H9 (cell line): Measurements from ENCODE around the gene ESM1. TPM values are rescaled to one million over a fixed set of nuclear protein-coding genes. Genes with fewer than 3 reads are reported as not detected.

ENCODE experiments used
- DNase-seq: peaks from one replicate; pipeline ENCODE4 v3.0.0-alpha.2; 2017
- H2AFZ ChIP-seq: one replicate; pipeline ENCODE4 v1.6.1; 2013; ENCODE audit warnings: mild to moderate bottlenecking, low read length, control low read depth, moderate library complexity
- H2AK5ac ChIP-seq: 2 replicates; pipeline ENCODE4 v1.6.1; 2013; ENCODE audit warnings: low read length, control low read depth, mixed read lengths; ENCODE audit not compliant: insufficient read length
- H2BK120ac ChIP-seq: one replicate; pipeline ENCODE4 v1.6.1; 2013; ENCODE audit warnings: low read depth, mild to moderate bottlenecking, low read length, control low read depth, inconsistent platforms; ENCODE audit not compliant: poor library complexity, severe bottlenecking
- H2BK12ac ChIP-seq: 2 replicates; pipeline ENCODE4 v1.6.1; 2013; ENCODE audit warnings: low read length, control low read depth, mixed read lengths, low read depth; ENCODE audit not compliant: insufficient read length
- H2BK15ac ChIP-seq: 2 replicates; pipeline ENCODE4 v1.6.1; 2013; ENCODE audit warnings: low read depth, low read length, control low read depth
- H2BK20ac ChIP-seq: one replicate; pipeline ENCODE4 v1.6.1; 2013; ENCODE audit warnings: low read depth, mild to moderate bottlenecking, low read length, control low read depth, inconsistent platforms; ENCODE audit not compliant: poor library complexity, severe bottlenecking
- H2BK5ac ChIP-seq: 2 replicates; pipeline ENCODE4 v1.6.1; 2013; ENCODE audit warnings: low read length, control low read depth, mixed read lengths; ENCODE audit not compliant: insufficient read length
- H3K14ac ChIP-seq: 2 replicates; pipeline ENCODE4 v1.6.1; 2013; ENCODE audit warnings: low read length, control low read depth; ENCODE audit not compliant: insufficient read depth
- H3K18ac ChIP-seq: 2 replicates; pipeline ENCODE4 v1.6.1; 2013; ENCODE audit warnings: low read depth, mild to moderate bottlenecking, mixed read lengths, low read length, control low read depth; ENCODE audit not compliant: insufficient read length
- H3K23ac ChIP-seq: 2 replicates; pipeline ENCODE4 v1.6.1; 2013; ENCODE audit warnings: low read length, control low read depth, mixed read lengths, low read depth; ENCODE audit not compliant: insufficient read length
- H3K23me2 ChIP-seq: 2 replicates; pipeline ENCODE4 v1.6.1; 2013; ENCODE audit warnings: low read depth, mild to moderate bottlenecking, mixed read lengths, low read length, control low read depth; ENCODE audit not compliant: insufficient read length, poor library complexity, severe bottlenecking
- H3K27ac ChIP-seq: 2 replicates; pipeline ENCODE4 v1.5.1; 2013; ENCODE audit warnings: low read length, control low read depth, mixed read lengths, low read depth; ENCODE audit not compliant: insufficient read length
- H3K27me3 ChIP-seq: 2 replicates; pipeline ENCODE4 v1.6.1; 2013; ENCODE audit warnings: low read length, control low read depth, inconsistent platforms; ENCODE audit not compliant: insufficient read depth
- H3K4ac ChIP-seq: 2 replicates; pipeline ENCODE4 v1.6.1; 2013; ENCODE audit warnings: low read depth, mild to moderate bottlenecking, control low read depth, inconsistent platforms, low read length, moderate library complexity
- H3K4me1 ChIP-seq: 2 replicates; pipeline ENCODE4 v1.6.1; 2013; ENCODE audit warnings: low read length, control low read depth, inconsistent platforms; ENCODE audit not compliant: insufficient read depth
- H3K4me2 ChIP-seq: 2 replicates; pipeline ENCODE4 v1.6.1; 2013; ENCODE audit warnings: low read length, control low read depth, mixed read lengths; ENCODE audit not compliant: insufficient read length, insufficient read depth
- H3K56ac ChIP-seq: 2 replicates; pipeline ENCODE4 v1.6.1; 2013; ENCODE audit warnings: low read depth, mild to moderate bottlenecking, mixed read lengths, low read length, control low read depth; ENCODE audit not compliant: insufficient read length
- H3K79me1 ChIP-seq: 2 replicates; pipeline ENCODE4 v1.6.1; 2013; ENCODE audit warnings: low read depth, mild to moderate bottlenecking, moderate library complexity, low read length, control low read depth, inconsistent platforms; ENCODE audit not compliant: insufficient read depth, poor library complexity, severe bottlenecking
- H3K79me2 ChIP-seq: 2 replicates; pipeline ENCODE4 v1.6.1; 2013; ENCODE audit warnings: low read length, control low read depth, inconsistent platforms; ENCODE audit not compliant: insufficient read depth
- H3K9ac ChIP-seq: 2 replicates; pipeline ENCODE4 v1.6.1; 2013; ENCODE audit warnings: low read length, control low read depth, mixed read lengths; ENCODE audit not compliant: insufficient read length; ENCODE audit errors: extremely low read depth
- H3K9me3 ChIP-seq: one replicate; pipeline ENCODE4 v1.6.1; 2013; ENCODE audit warnings: low read depth, low read length, inconsistent platforms; ENCODE audit not compliant: control insufficient read depth
- H3T11ph ChIP-seq: one replicate; pipeline ENCODE4 v1.6.1; 2013; ENCODE audit warnings: mild to moderate bottlenecking, low read length, control low read depth, inconsistent platforms
- H4K20me1 ChIP-seq: one replicate; pipeline ENCODE4 v1.6.1; 2013; ENCODE audit not compliant: control insufficient read depth, insufficient read length, insufficient read depth
- H4K5ac ChIP-seq: 2 replicates; pipeline ENCODE4 v1.6.1; 2013; ENCODE audit warnings: low read depth, mild to moderate bottlenecking, mixed read lengths, low read length, control low read depth; ENCODE audit not compliant: insufficient read length
- H4K8ac ChIP-seq: replicated peaks from 2 replicates; pipeline ENCODE4 v1.6.1; 2013; ENCODE audit warnings: low read length, control low read depth, mixed read lengths, low read depth; ENCODE audit not compliant: insufficient read length
- H4K91ac ChIP-seq: 2 replicates; pipeline ENCODE4 v1.6.1; 2013; ENCODE audit warnings: low read depth, mild to moderate bottlenecking, moderate library complexity, mixed read lengths, low read length, control low read depth; ENCODE audit not compliant: insufficient read length
- H3K27ac Mint-ChIP-seq, 3 experiments: 2 replicates in 2 of 3; 3 replicates in 1 of 3; pipeline ENCODE4 v1.8.0; 2020 to 2021; ENCODE audit warnings: mixed read lengths in 3 of 3, mild to moderate bottlenecking in 1 of 3, moderate library complexity in 1 of 3
- H3K27me3 Mint-ChIP-seq: 2 replicates; pipeline ENCODE4 v1.8.0; 2021; ENCODE audit warnings: low read depth, mild to moderate bottlenecking, moderate library complexity, mixed read lengths
- H3K36me3 Mint-ChIP-seq, 3 experiments: 2 replicates in 2 of 3; 3 replicates in 1 of 3; pipeline ENCODE4 v1.8.0; 2020 to 2021; ENCODE audit warnings: low read depth in 3 of 3, mixed read lengths in 3 of 3; ENCODE audit not compliant: insufficient read depth in 1 of 3
- H3K4me1 Mint-ChIP-seq, 2 experiments: 2 replicates each; pipeline ENCODE4 v1.8.0; 2020; ENCODE audit warnings: mixed read lengths in 2 of 2
- H3K4me3 Mint-ChIP-seq, 2 experiments: 2 replicates in 1 of 2; 3 replicates in 1 of 2; pipeline ENCODE4 v1.8.0; 2020 to 2021; ENCODE audit warnings: mild to moderate bottlenecking in 2 of 2, mixed read lengths in 2 of 2, moderate library complexity in 1 of 2
- H3K9me3 Mint-ChIP-seq, 2 experiments: 2 replicates in 1 of 2; 3 replicates in 1 of 2; pipeline ENCODE4 v1.8.0; 2020; ENCODE audit warnings: mild to moderate bottlenecking in 2 of 2, mixed read lengths in 2 of 2, moderate library complexity in 1 of 2
- WGBS: extraction: QIAGEN DNeasy Blood & Tissue Kit; methylation state at CpG from one replicate; pipeline ENCODE4 v1.1.7; 2013; ENCODE audit warnings: missing lambda C conversion rate, low lambda C conversion rate, mixed read lengths; ENCODE audit not compliant: insufficient read length; ENCODE audit errors: extremely low coverage; 5-methylcytosine and 5-hydroxymethylcytosine counted together
- total RNA-seq: library from RNA; stranded (reverse); gene quantifications from 2 replicates; pipeline ENCODE4 v1.2.1, GENCODE V29; 2021
- TF ChIP-seq, protein P1 (sequence below): fragments of 200-600 bp; sonication (generic); conservative IDR thresholded peaks from 3 replicates; pipeline ENCODE4 v1.8.0; 2021; ENCODE audit warnings: antibody characterized with exemption, mild to moderate bottlenecking

ESM1 gene
- total RNA-seq, 1 experiment from 2014 or later = not detected

DNA sequence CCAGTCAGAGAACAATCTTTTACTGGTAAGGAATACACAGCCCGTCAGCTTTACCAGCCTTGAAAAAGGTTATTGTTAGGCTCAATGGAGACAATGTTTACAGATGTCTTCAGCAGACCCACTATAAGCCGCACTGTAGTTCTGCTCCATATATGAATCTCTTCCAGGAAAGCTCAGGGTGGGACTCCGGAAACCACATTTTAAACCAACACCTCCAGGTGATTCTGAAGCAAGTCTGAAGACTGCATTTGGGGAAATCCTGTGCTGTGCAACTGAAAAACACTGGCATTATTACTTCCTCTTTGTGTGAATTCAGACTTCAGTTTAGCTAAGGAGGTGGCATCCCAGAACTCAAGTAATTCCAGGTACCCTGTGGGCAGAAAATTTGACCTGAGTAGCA is 42.2 kb upstream of the ESM1 start:
- H3K27me3 Mint-ChIP-seq = peaks cover 2% of the 10 kb centered on the region; the same call in 1 of the 2 replicates
- H3K9me3 Mint-ChIP-seq = no peaks in the 10 kb centered on the region
- Histone ChIP-seq H2BK120ac (no peak overlapping the region), H3K9ac (no peak overlapping the region), H3K23ac (no peak overlapping the region), H3K56ac (no peak overlapping the region), H3K9me3 (no peaks in the 10 kb centered on the region), H2AFZ (no peak overlapping the region), H4K8ac (no peak overlapping the region), H3K79me2 (no peaks in the 10 kb centered on the region), H2BK20ac (no peak overlapping the region), H3K79me1 (no peaks in the 10 kb centered on the region), H3K14ac (no peak overlapping the region), H3K4me1 (no peaks in the 10 kb centered on the region), H4K91ac (no peak overlapping the region), H2BK15ac (no peak overlapping the region), H3K27me3 (no peaks in the 10 kb centered on the region), H2BK12ac (no peak overlapping the region), H2BK5ac (no peak overlapping the region), H3K18ac (no peak overlapping the region), H4K5ac (no peak overlapping the region), H3T11ph (no peak overlapping the region), H3K23me2 (no peaks in the 10 kb centered on the region), H3K4me2 (no peak overlapping the region), H3K4ac (no peak overlapping the region), H3K27ac (no peak overlapping the region), H4K20me1 (no peaks in the 10 kb centered on the region), H2AK5ac (no peak overlapping the region)
- H3K4me1 Mint-ChIP-seq = peaks cover 23 to 35% of the 10 kb centered on the region in 2 experiments
- no peak for DNase-seq
- H3K4me3 Mint-ChIP-seq = no peak overlapping the region
- H3K27ac Mint-ChIP-seq = no peak overlapping the region
- peaks cover 0 to 5% (median 0%) of the 10 kb centered on the region in 3 experiments; a peak in 3 of 7 replicates for H3K36me3 Mint-ChIP-seq
- TF ChIP-seq, protein P1, sequence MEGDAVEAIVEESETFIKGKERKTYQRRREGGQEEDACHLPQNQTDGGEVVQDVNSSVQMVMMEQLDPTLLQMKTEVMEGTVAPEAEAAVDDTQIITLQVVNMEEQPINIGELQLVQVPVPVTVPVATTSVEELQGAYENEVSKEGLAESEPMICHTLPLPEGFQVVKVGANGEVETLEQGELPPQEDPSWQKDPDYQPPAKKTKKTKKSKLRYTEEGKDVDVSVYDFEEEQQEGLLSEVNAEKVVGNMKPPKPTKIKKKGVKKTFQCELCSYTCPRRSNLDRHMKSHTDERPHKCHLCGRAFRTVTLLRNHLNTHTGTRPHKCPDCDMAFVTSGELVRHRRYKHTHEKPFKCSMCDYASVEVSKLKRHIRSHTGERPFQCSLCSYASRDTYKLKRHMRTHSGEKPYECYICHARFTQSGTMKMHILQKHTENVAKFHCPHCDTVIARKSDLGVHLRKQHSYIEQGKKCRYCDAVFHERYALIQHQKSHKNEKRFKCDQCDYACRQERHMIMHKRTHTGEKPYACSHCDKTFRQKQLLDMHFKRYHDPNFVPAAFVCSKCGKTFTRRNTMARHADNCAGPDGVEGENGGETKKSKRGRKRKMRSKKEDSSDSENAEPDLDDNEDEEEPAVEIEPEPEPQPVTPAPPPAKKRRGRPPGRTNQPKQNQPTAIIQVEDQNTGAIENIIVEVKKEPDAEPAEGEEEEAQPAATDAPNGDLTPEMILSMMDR = no peak
- WGBS = no CpG with 5 or more reads among the region's 3 CpGs
